Neural progenitor cell (in vitro differentiated cells): ENCODE data around the gene PRR33. TPM values are rescaled to one million over a fixed set of nuclear protein-coding genes. Genes with fewer than 3 reads are reported as not detected.

Experiments
- DNase-seq: peaks from one replicate; pipeline ENCODE4 v3.0.0-alpha.2; 2016; ENCODE audit warnings: low spot score
- H2AFZ ChIP-seq: fragments of 200-600 bp; sonication (generic); replicated peaks from 2 replicates; pipeline ENCODE4 v1.6.1; 2016; ENCODE audit warnings: antibody characterized with exemption
- H3F3A ChIP-seq: fragments of 200-600 bp; sonication (generic); 2 replicates; pipeline ENCODE4 v1.6.1; 2016; ENCODE audit warnings: antibody characterized with exemption, low read depth
- H3K27ac ChIP-seq: fragments of 200-600 bp; sonication (generic); 2 replicates; pipeline ENCODE4 v1.5.1; 2016; ENCODE audit warnings: mild to moderate bottlenecking
- H3K27me3 ChIP-seq: fragments of 200-600 bp; sonication (generic); 2 replicates; pipeline ENCODE4 v1.6.1; 2016; ENCODE audit warnings: mild to moderate bottlenecking, moderate library complexity
- H3K36me3 ChIP-seq: fragments of 200-600 bp; sonication (generic); 2 replicates; pipeline ENCODE4 v1.5.1; 2016
- H3K4me1 ChIP-seq: fragments of 200-600 bp; sonication (generic); 2 replicates; pipeline ENCODE4 v1.6.1; 2016; ENCODE audit warnings: mixed run types
- H3K4me2 ChIP-seq: fragments of 200-600 bp; sonication (generic); 2 replicates; pipeline ENCODE4 v1.6.1; 2016
- H3K4me3 ChIP-seq: fragments of 200-600 bp; sonication (generic); 2 replicates; pipeline ENCODE4 v1.5.1; 2016
- H3K79me2 ChIP-seq: fragments of 200-600 bp; sonication (generic); 2 replicates; pipeline ENCODE4 v1.6.1; 2016; ENCODE audit warnings: low read depth
- H3K9ac ChIP-seq: fragments of 200-600 bp; sonication (generic); 2 replicates; pipeline ENCODE4 v1.6.1; 2016
- H3K9me3 ChIP-seq: fragments of 200-600 bp; sonication (generic); 2 replicates; pipeline ENCODE4 v1.5.1; 2016; ENCODE audit warnings: low read depth
- H4K20me1 ChIP-seq: fragments of 200-600 bp; sonication (generic); 2 replicates; pipeline ENCODE4 v1.6.1; 2016; ENCODE audit warnings: low read depth
- H3K27ac Mint-ChIP-seq: 3 replicates; pipeline ENCODE4 v1.8.0; 2021; ENCODE audit warnings: mixed read lengths
- H3K27me3 Mint-ChIP-seq: 2 replicates; pipeline ENCODE4 v1.8.0; 2022; ENCODE audit warnings: low read depth, mild to moderate bottlenecking, inconsistent platforms, moderate library complexity, mixed read lengths; ENCODE audit not compliant: insufficient read depth
- H3K36me3 Mint-ChIP-seq: 3 replicates; pipeline ENCODE4 v1.8.0; 2021; ENCODE audit warnings: mixed read lengths
- H3K4me1 Mint-ChIP-seq: 3 replicates; pipeline ENCODE4 v1.8.0; 2021; ENCODE audit warnings: mixed read lengths
- H3K4me3 Mint-ChIP-seq: 3 replicates; pipeline ENCODE4 v1.8.0; 2021; ENCODE audit warnings: mild to moderate bottlenecking, moderate library complexity, mixed read lengths
- H3K9me3 Mint-ChIP-seq: 3 replicates; pipeline ENCODE4 v1.8.0; 2020; ENCODE audit warnings: mixed read lengths
- EZH2 ChIP-seq: fragments of 200-600 bp; sonication (generic); IDR thresholded peaks from 2 replicates; pipeline ENCODE4 v1.6.1; 2017; ENCODE audit warnings: antibody characterized with exemption, mild to moderate bottlenecking, moderate library complexity
- EZH2phosphoT487 ChIP-seq: fragments of 200-600 bp; sonication (generic); IDR thresholded peaks from 2 replicates; pipeline ENCODE4 v1.6.1; 2017; ENCODE audit warnings: antibody characterized with exemption
- total RNA-seq: library from RNA; depleted of rRNA; stranded (reverse); fragments of >200 nt; gene quantifications from 2 replicates; pipeline ENCODE4 v1.2.3, GENCODE V29; 2015; ENCODE audit warnings: low replicate concordance
- TF ChIP-seq, protein P1 (sequence below): fragments of 200-600 bp; sonication (generic); IDR thresholded peaks from 2 replicates; pipeline ENCODE4 v1.5.1; 2017; ENCODE audit warnings: antibody characterized with exemption, mild to moderate bottlenecking

The PRR33 gene
- total RNA-seq, 1 donor from 2014 or later: not detected

DNA sequence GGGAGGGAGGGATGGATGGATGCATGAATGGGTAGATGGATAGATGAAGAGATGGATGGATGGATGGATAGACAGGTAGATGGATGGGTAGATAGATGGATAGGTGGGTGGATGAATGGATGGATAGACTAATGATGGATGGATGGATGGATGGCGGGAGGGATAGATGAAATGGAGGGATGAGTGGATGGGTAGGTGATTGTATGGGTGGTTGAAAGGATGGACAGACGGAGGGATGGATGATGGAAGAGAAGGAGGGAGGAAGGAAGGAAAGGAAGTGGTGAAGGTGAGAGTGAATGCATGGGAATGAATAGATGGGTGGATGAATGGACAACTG, 24.1 kb upstream of the PRR33 start:
- Mint-ChIP-seq H3K4me1 (peaks cover 5% of the 10 kb centered on the region), H3K4me3 (no peak overlapping the region), H3K9me3 (peaks cover 7% of the 10 kb centered on the region), H3K27me3 (peaks cover 15% of the 10 kb centered on the region), H3K36me3 (no peaks in the 10 kb centered on the region), H3K27ac (no peak overlapping the region)
- Histone ChIP-seq H3K4me1 (no peaks in the 10 kb centered on the region), H2AFZ (no peak overlapping the region), H4K20me1 (no peaks in the 10 kb centered on the region), H3K9me3 (no peaks in the 10 kb centered on the region), H3K4me2 (no peak overlapping the region), H3F3A (no peaks in the 10 kb centered on the region), H3K9ac (no peak overlapping the region), H3K4me3 (no peak overlapping the region), H3K27me3 (no peaks in the 10 kb centered on the region), H3K27ac (no peak overlapping the region), H3K79me2 (no peaks in the 10 kb centered on the region), H3K36me3 (no peaks in the 10 kb centered on the region)
- DNase-seq: no peak
- TF ChIP-seq, protein P1, sequence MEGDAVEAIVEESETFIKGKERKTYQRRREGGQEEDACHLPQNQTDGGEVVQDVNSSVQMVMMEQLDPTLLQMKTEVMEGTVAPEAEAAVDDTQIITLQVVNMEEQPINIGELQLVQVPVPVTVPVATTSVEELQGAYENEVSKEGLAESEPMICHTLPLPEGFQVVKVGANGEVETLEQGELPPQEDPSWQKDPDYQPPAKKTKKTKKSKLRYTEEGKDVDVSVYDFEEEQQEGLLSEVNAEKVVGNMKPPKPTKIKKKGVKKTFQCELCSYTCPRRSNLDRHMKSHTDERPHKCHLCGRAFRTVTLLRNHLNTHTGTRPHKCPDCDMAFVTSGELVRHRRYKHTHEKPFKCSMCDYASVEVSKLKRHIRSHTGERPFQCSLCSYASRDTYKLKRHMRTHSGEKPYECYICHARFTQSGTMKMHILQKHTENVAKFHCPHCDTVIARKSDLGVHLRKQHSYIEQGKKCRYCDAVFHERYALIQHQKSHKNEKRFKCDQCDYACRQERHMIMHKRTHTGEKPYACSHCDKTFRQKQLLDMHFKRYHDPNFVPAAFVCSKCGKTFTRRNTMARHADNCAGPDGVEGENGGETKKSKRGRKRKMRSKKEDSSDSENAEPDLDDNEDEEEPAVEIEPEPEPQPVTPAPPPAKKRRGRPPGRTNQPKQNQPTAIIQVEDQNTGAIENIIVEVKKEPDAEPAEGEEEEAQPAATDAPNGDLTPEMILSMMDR: no peak
- TF ChIP-seq EZH2phosphoT487 (no peak), EZH2 (no peak)

DNA sequence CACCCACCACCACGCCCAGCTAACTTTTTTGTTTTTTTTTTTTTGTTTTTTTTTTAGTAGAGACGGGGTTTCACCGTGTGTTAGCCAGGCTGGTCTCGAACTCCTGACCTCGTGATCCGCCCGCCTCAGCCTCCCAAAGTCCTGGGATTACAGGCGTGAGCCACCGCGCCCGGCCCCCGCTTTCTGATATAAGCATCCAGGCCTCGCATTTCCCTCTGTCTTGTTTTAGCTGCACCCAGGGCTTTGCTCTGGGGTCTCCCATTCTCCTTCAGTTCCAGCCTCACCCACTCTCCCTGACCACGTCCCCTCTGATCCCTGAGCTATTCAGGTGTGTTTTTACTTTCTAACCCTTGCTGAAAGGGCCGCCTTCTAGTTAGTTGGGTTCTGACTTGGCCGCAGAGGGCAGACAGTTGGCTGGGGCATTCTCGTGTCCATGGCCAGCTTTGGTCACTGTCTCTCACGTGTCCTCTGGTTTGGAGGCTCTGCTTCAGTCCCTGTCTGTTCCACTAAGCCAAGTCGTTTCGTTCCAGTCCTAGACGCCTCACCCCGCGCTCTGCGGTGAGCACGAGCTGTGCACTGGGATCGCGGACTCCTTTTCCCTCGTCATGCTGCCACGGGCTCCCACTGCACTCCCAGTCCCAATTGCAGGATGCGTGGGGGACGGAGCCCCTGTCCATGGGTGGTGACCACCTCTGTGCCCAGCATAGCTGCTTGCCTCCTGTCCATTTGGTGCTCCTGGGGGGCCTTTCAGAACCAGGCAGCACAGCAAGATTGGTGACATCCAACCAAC, 21.8 kb upstream of the PRR33 start:
- H3F3A ChIP-seq: no peaks in the 10 kb centered on the region
- Mint-ChIP-seq H3K27me3 (peaks cover 12% of the 10 kb centered on the region), H3K36me3 (no peaks in the 10 kb centered on the region), H3K9me3 (peaks cover 7% of the 10 kb centered on the region), H3K4me3 (no peak overlapping the region), H3K27ac (no peak overlapping the region), H3K4me1 (peaks cover 8% of the 10 kb centered on the region)
- no peak overlapping the region for H3K27ac ChIP-seq
- TF ChIP-seq, protein P1: no peak
- no peak for TF ChIP-seq EZH2
- TF ChIP-seq EZH2phosphoT487: no peak
- peaks cover 4% of the 10 kb centered on the region for H3K4me1 ChIP-seq
- H3K4me2 ChIP-seq: no peak overlapping the region
- no peaks in the 10 kb centered on the region for H3K36me3 ChIP-seq
- no peaks in the 10 kb centered on the region for H4K20me1 ChIP-seq
- no peaks in the 10 kb centered on the region for H3K9me3 ChIP-seq
- no peak for DNase-seq
- no peak overlapping the region for H2AFZ ChIP-seq
- no peak overlapping the region for H3K9ac ChIP-seq
- no peak overlapping the region for H3K4me3 ChIP-seq
- H3K27me3 ChIP-seq: no peaks in the 10 kb centered on the region
- H3K79me2 ChIP-seq: no peaks in the 10 kb centered on the region

- H3K27ac Mint-ChIP-seq: no peak overlapping the region
- no peak overlapping the region for H3K4me3 Mint-ChIP-seq
- Histone ChIP-seq H3K36me3 (no peaks in the 10 kb centered on the region), H3K9ac (no peak overlapping the region), H2AFZ (no peak overlapping the region), H4K20me1 (no peaks in the 10 kb centered on the region), H3F3A (no peaks in the 10 kb centered on the region), H3K79me2 (no peaks in the 10 kb centered on the region), H3K4me3 (no peak overlapping the region), H3K9me3 (no peaks in the 10 kb centered on the region), H3K4me2 (no peak overlapping the region), H3K27ac (no peak overlapping the region), H3K27me3 (no peaks in the 10 kb centered on the region), H3K4me1 (peaks cover 6% of the 10 kb centered on the region)
- H3K27me3 Mint-ChIP-seq: peaks cover 12% of the 10 kb centered on the region
- H3K9me3 Mint-ChIP-seq: peaks cover 7% of the 10 kb centered on the region
- no peaks in the 10 kb centered on the region for H3K36me3 Mint-ChIP-seq
- DNase-seq: no peak
- TF ChIP-seq EZH2: no peak
- TF ChIP-seq, protein P1: no peak
- no peak for TF ChIP-seq EZH2phosphoT487
- peaks cover 12% of the 10 kb centered on the region for H3K4me1 Mint-ChIP-seq
Measured at GRCh38 chr11:1912289-1912878, 20.7 kb upstream of the PRR33 start.
